ENCODE results near the gene PRIMA1. TPM values are rescaled to one million over a fixed set of nuclear protein-coding genes. Genes with fewer than 3 reads are reported as not detected.

The PRIMA1 gene
- total RNA-seq, 1 experiment from 2014 or later = 4.9 TPM

DNA sequence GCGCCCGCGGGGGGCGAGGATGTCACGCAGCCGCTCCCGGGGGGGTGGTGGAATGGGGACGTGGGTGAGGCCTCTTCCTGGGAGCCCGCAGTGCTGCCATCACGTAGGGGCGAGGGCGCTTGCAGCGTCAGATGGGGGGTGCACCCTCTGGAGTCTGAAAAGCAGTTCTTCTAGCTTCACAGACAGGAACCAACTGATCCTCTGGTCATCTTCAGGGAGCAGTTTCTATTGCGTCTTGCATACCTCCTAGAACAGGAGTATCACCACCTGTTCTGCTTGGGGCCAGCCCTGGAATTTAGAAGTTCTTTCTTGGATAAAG, 36.9 kb upstream of the PRIMA1 start:
- H3K36me3 Mint-ChIP-seq = no peaks in the 10 kb centered on the region
- H3K4me3 Mint-ChIP-seq = no peak overlapping the region
- no peaks in the 10 kb centered on the region for H3K27me3 Mint-ChIP-seq (ENCODE audit: low read depth)
- TF ChIP-seq PRRX2 (CRISPR knock-in tag; IDR thresholded peaks at IDR 0.05) (no peak), PRDM15 (CRISPR knock-in tag; IDR thresholded peaks at IDR 0.05) (no peak), ZNF423 (CRISPR knock-in tag; IDR thresholded peaks at IDR 0.05) (0 out of 2 replicates have a peak, but pooled peaks have one; percentile 96), ZNF671 (CRISPR knock-in tag; IDR thresholded peaks at IDR 0.05) (no peak), CTCF (IDR thresholded peaks at IDR 0.05) (no peak)
- DNase-seq (ENCODE audit: low spot score) (no peak), ATAC-seq (no peak)
- CTCF ChIA-PET = interaction anchor here (1.7 to 2.8 kb wide), 2 partner anchors 25 to 78 kb away, joined by 5 to 12 read pairs; no protein-coding TSS in a partner anchor
- no peak overlapping the region for H3K27ac Mint-ChIP-seq
- POLR2A ChIA-PET = no interaction called here
- 0 out of 2 replicates have a peak, but pooled peaks cover 7% of the 10 kb centered on the region for H3K9me3 Mint-ChIP-seq
- H3K4me1 Mint-ChIP-seq = no peaks in the 10 kb centered on the region

DNA sequence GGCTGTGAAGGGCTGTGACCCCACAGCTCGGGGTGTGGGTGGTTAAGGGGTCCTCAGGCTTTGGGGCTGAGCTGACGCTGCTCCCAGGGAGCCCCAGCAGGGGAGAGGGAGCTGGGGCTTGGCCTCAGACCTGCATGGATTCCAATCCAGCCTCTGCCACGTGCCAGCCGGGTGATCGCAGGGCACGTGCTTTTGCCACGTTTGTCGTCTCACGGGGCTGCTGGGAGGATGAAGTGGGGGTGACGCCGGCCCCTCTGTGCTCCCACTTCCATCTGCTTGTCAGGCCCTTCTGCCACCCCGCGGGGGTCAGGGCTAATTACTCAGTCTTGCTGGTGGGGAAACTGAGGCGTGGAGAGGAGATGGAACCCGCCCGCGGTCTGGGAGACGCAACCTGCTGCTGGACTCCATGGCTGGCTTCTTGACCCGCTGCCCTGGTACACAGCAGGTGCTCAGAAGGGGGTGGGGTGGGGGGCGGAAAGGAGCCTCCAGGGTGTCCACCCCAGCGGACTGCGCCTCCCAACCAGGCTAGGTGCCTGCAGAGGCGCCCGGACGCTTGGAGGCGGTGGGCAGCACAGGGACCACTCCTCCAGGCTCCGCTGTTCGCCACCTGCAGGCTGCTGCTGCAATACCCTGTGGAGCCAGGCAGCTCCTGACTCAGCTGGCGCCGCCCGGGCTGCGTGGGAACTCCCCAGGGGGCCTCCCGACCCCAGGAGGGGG, 36.4 kb upstream of the PRIMA1 start:
- Mint-ChIP-seq H3K9me3 (0 out of 2 replicates have a peak, but pooled peaks cover 2% of the 10 kb centered on the region), H3K27me3 (ENCODE audit: low read depth) (no peaks in the 10 kb centered on the region), H3K36me3 (no peaks in the 10 kb centered on the region), H3K4me3 (no peak overlapping the region), H3K4me1 (no peaks in the 10 kb centered on the region), H3K27ac (no peak overlapping the region)
- ATAC-seq (no peak), DNase-seq (ENCODE audit: low spot score) (no peak)
- POLR2A ChIA-PET = no interaction called here
- CTCF ChIA-PET = interaction anchor here (1.0 to 2.8 kb wide), 4 partner anchors 24 to 115 kb away, joined by 3 to 12 read pairs (median 4); no protein-coding TSS in a partner anchor
- TF ChIP-seq NR3C1 (CRISPR knock-in tag; conservative IDR thresholded peaks at IDR 0.05; ENCODE audit: low read depth) (no peak), ETV6 (CRISPR knock-in tag; IDR thresholded peaks at IDR 0.05) (no peak), ELF4 (CRISPR knock-in tag; IDR thresholded peaks at IDR 0.05; ENCODE audit: low read depth) (no peak), MLX (CRISPR knock-in tag; IDR thresholded peaks at IDR 0.05) (no peak), SP1 (CRISPR knock-in tag; conservative IDR thresholded peaks at IDR 0.05) (no peak), RELA (CRISPR knock-in tag; IDR thresholded peaks at IDR 0.05; ENCODE audit: borderline replicate concordance) (no peak), ZNF512 (CRISPR knock-in tag; IDR thresholded peaks at IDR 0.05; ENCODE audit: borderline replicate concordance) (no peak), ATF6 (CRISPR knock-in tag; IDR thresholded peaks at IDR 0.05) (no peak), IRF2 (CRISPR knock-in tag; IDR thresholded peaks at IDR 0.05; ENCODE audit: borderline replicate concordance, low read depth) (no peak), ZNF671 (CRISPR knock-in tag; IDR thresholded peaks at IDR 0.05) (no peak), TP53 (CRISPR knock-in tag; IDR thresholded peaks at IDR 0.05) (no peak), TEAD4 (CRISPR knock-in tag; IDR thresholded peaks at IDR 0.05) (no peak), PRRX2 (CRISPR knock-in tag; IDR thresholded peaks at IDR 0.05) (no peak), SMAD4 (CRISPR knock-in tag; IDR thresholded peaks at IDR 0.05) (no peak), EMX1 (CRISPR knock-in tag; IDR thresholded peaks at IDR 0.05) (no peak), ZNF396 (CRISPR knock-in tag; IDR thresholded peaks at IDR 0.05; ENCODE audit: borderline replicate concordance) (no peak)
- TF ChIP-seq, protein P1, sequence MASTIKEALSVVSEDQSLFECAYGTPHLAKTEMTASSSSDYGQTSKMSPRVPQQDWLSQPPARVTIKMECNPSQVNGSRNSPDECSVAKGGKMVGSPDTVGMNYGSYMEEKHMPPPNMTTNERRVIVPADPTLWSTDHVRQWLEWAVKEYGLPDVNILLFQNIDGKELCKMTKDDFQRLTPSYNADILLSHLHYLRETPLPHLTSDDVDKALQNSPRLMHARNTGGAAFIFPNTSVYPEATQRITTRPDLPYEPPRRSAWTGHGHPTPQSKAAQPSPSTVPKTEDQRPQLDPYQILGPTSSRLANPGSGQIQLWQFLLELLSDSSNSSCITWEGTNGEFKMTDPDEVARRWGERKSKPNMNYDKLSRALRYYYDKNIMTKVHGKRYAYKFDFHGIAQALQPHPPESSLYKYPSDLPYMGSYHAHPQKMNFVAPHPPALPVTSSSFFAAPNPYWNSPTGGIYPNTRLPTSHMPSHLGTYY (CRISPR knock-in tag; IDR thresholded peaks at IDR 0.05) = no peak
- TF ChIP-seq, protein P2, sequence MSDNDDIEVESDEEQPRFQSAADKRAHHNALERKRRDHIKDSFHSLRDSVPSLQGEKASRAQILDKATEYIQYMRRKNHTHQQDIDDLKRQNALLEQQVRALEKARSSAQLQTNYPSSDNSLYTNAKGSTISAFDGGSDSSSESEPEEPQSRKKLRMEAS (CRISPR knock-in tag; IDR thresholded peaks at IDR 0.05) = no peak
- TF ChIP-seq, protein P3, sequence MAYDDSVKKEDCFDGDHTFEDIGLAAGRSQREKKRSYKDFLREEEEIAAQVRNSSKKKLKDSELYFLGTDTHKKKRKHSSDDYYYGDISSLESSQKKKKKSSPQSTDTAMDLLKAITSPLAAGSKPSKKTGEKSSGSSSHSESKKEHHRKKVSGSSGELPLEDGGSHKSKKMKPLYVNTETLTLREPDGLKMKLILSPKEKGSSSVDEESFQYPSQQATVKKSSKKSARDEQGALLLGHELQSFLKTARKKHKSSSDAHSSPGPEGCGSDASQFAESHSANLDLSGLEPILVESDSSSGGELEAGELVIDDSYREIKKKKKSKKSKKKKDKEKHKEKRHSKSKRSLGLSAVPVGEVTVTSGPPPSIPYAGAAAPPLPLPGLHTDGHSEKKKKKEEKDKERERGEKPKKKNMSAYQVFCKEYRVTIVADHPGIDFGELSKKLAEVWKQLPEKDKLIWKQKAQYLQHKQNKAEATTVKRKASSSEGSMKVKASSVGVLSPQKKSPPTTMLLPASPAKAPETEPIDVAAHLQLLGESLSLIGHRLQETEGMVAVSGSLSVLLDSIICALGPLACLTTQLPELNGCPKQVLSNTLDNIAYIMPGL (CRISPR knock-in tag; IDR thresholded peaks at IDR 0.05) = no peak
